Vagina (tissue), 2 donors: ENCODE results near the gene PRKAR2B. TPM values are rescaled to one million over a fixed set of nuclear protein-coding genes. Genes with fewer than 3 reads are reported as not detected.

Source experiments
- DNase-seq, 2 donors: peaks; one replicate each; pipeline ENCODE4 v3.0.0-alpha.2; 2017; ENCODE audit errors: extremely low spot score in 2 of 2
- H3K27ac ChIP-seq: fragments of 200-600 bp; sonication (generic); one replicate; pipeline ENCODE4 v1.5.1; 2019
- H3K27me3 ChIP-seq: fragments of 200-600 bp; sonication (generic); one replicate; pipeline ENCODE4 v1.5.1; 2019
- H3K36me3 ChIP-seq, 2 donors: fragments of 200-600 bp; sonication (generic); one replicate each; pipeline ENCODE4 v1.5.1; 2017 to 2019
- H3K4me1 ChIP-seq: fragments of 200-600 bp; sonication (generic); one replicate; pipeline ENCODE4 v1.5.1; 2019
- H3K4me3 ChIP-seq, 2 donors: fragments of 200-600 bp; sonication (generic); 1 replicate in 1 of 2; 2 replicates in 1 of 2; pipeline ENCODE4 v1.5.1; 2016 to 2019
- H3K9me3 ChIP-seq: fragments of 200-600 bp; sonication (generic); one replicate; pipeline ENCODE4 v1.5.1; 2019
- CTCF ChIP-seq, 3 experiments: fragments of 450-650 bp in 2 of 3; fragments of 200-600 bp in 1 of 3; sonication (generic) in 1 of 3; IDR thresholded peaks; one replicate each; pipeline ENCODE4 v1.5.1; 2017 to 2019; ENCODE audit warnings: antibody characterized with exemption in 3 of 3, mild to moderate bottlenecking in 2 of 3, moderate library complexity in 2 of 3
- POLR2A ChIP-seq, 2 donors: fragments of 450-650 bp; IDR thresholded peaks; one replicate each; pipeline ENCODE4 v1.6.1; 2017; ENCODE audit warnings: antibody characterized with exemption in 2 of 2, mild to moderate bottlenecking in 2 of 2, moderate library complexity in 2 of 2
- POLR2AphosphoS5 ChIP-seq, 2 donors: sonication (generic); formaldehyde crosslinking; IDR thresholded peaks; one replicate each; pipeline ENCODE4 v1.9.0; 2017; ENCODE audit warnings: antibody characterized with exemption in 2 of 2, mild to moderate bottlenecking in 2 of 2, low read depth in 1 of 2; ENCODE audit not compliant: insufficient read depth in 1 of 2
- intact Hi-C: fragments of 100-400 bp; cut with DNase I; formaldehyde crosslinking; loops from one replicate; pipeline ENCODE4 v1.15.1; 2023
- total RNA-seq: library from RNA; depleted of rRNA; stranded (reverse); fragments of >200 nt; gene quantifications from one replicate; pipeline ENCODE4 v1.2.3, GENCODE V29; 2016

The PRKAR2B gene
- total RNA-seq, 1 donor from 2014 or later = 16.5 TPM

GRCh38 chr7:107065929-107066247, 21.4 kb downstream of the PRKAR2B start:
- H3K4me1 ChIP-seq = peaks cover 5% of the 10 kb centered on the region
- TF ChIP-seq CTCF (IDR thresholded peaks at IDR 0.05) = no peak
- no peak for TF ChIP-seq POLR2AphosphoS5 (IDR thresholded peaks at IDR 0.05; ENCODE audit: insufficient read depth in 1 of 2, low read depth in 1 of 2)
- no peak for TF ChIP-seq POLR2A (IDR thresholded peaks at IDR 0.05)
- intact Hi-C loops = no loop called here
- H3K9me3 ChIP-seq = no peaks in the 10 kb centered on the region
- H3K36me3 ChIP-seq = no peaks in the 10 kb centered on the region
- DNase-seq = no peak
- no peaks in the 10 kb centered on the region for H3K27me3 ChIP-seq
- H3K4me3 ChIP-seq = no peak overlapping the region
- H3K27ac ChIP-seq = no peak overlapping the region

GRCh38 chr7:107068156-107068555, 23.7 kb downstream of the PRKAR2B start:
- no peak overlapping the region for H3K4me3 ChIP-seq
- H3K4me1 ChIP-seq = peaks cover 5% of the 10 kb centered on the region
- no peaks in the 10 kb centered on the region for H3K9me3 ChIP-seq
- no peak overlapping the region for H3K27ac ChIP-seq
- no peaks in the 10 kb centered on the region for H3K36me3 ChIP-seq
- TF ChIP-seq POLR2AphosphoS5 (IDR thresholded peaks at IDR 0.05; ENCODE audit: insufficient read depth in 1 of 2, low read depth in 1 of 2) (no peak), POLR2A (IDR thresholded peaks at IDR 0.05) (no peak), CTCF (IDR thresholded peaks at IDR 0.05) (no peak)
- intact Hi-C loops = no loop called here
- no peaks in the 10 kb centered on the region for H3K27me3 ChIP-seq
- no peak for DNase-seq

GRCh38 chr7:107069457-107069856, 25.0 kb downstream of the PRKAR2B start:
- no peak for DNase-seq
- Histone ChIP-seq H3K27ac (no peak overlapping the region), H3K36me3 (no peaks in the 10 kb centered on the region), H3K4me3 (no peak overlapping the region), H3K27me3 (no peaks in the 10 kb centered on the region), H3K9me3 (no peaks in the 10 kb centered on the region), H3K4me1 (no peaks in the 10 kb centered on the region)
- intact Hi-C loops = no loop called here
- TF ChIP-seq CTCF (IDR thresholded peaks at IDR 0.05) (no peak), POLR2AphosphoS5 (IDR thresholded peaks at IDR 0.05; ENCODE audit: insufficient read depth in 1 of 2, low read depth in 1 of 2) (no peak), POLR2A (IDR thresholded peaks at IDR 0.05) (no peak)

- H3K4me1 ChIP-seq = no peaks in the 10 kb centered on the region
- no peaks in the 10 kb centered on the region for H3K36me3 ChIP-seq
- no peak overlapping the region for H3K4me3 ChIP-seq
- TF ChIP-seq POLR2AphosphoS5 (IDR thresholded peaks at IDR 0.05; ENCODE audit: insufficient read depth in 1 of 2, low read depth in 1 of 2) (no peak), CTCF (IDR thresholded peaks at IDR 0.05) (no peak), POLR2A (IDR thresholded peaks at IDR 0.05) (no peak)
- intact Hi-C loops = no loop called here
- H3K27ac ChIP-seq = no peak overlapping the region
- no peaks in the 10 kb centered on the region for H3K27me3 ChIP-seq
- H3K9me3 ChIP-seq = no peaks in the 10 kb centered on the region
- DNase-seq = no peak
Observed at GRCh38 chr7:107070710-107071109, 26.2 kb downstream of the PRKAR2B start.

- intact Hi-C loops = no loop called here
- Histone ChIP-seq H3K27me3 (no peaks in the 10 kb centered on the region), H3K27ac (no peak overlapping the region), H3K4me1 (no peaks in the 10 kb centered on the region), H3K9me3 (no peaks in the 10 kb centered on the region), H3K4me3 (no peak overlapping the region), H3K36me3 (no peaks in the 10 kb centered on the region)
- no peak for TF ChIP-seq POLR2AphosphoS5 (IDR thresholded peaks at IDR 0.05; ENCODE audit: insufficient read depth in 1 of 2, low read depth in 1 of 2)
- TF ChIP-seq CTCF (IDR thresholded peaks at IDR 0.05) = no peak
- no peak for TF ChIP-seq POLR2A (IDR thresholded peaks at IDR 0.05)
- DNase-seq = no peak
Observed at GRCh38 chr7:107071129-107071528, 26.6 kb downstream of the PRKAR2B start.
